HL-60 (cell line): ENCODE measurements around the gene LRPAP1.

Source experiments
- DNase-seq, 2 experiments: peaks; one replicate each; pipeline ENCODE4 v3.0.0-alpha.2; 2010 to 2020; ENCODE audit warnings: low read depth in 1 of 2, low spot score in 1 of 2
- H3K27ac ChIP-seq: fragments of 250-450 bp; sonication (Bioruptor Pico); replicated peaks from 2 replicates; pipeline ENCODE4 v1.5.1; 2020; ENCODE audit warnings: mild to moderate bottlenecking, moderate library complexity
- H3K27me3 ChIP-seq: fragments of 250-450 bp; sonication (Bioruptor Pico); 2 replicates; pipeline ENCODE4 v1.5.1; 2021; ENCODE audit warnings: mild to moderate bottlenecking, moderate library complexity; ENCODE audit not compliant: insufficient read depth, poor library complexity, severe bottlenecking
- H3K4me3 ChIP-seq: replicated peaks from 2 replicates; pipeline ENCODE4 v1.5.1; 2011; ENCODE audit warnings: mild to moderate bottlenecking, control low read depth, low read length; ENCODE audit not compliant: insufficient read depth
- CTCF ChIP-seq: IDR thresholded peaks from one replicate; pipeline ENCODE4 v1.5.1; 2011; ENCODE audit warnings: low read length, control low read depth, inconsistent platforms; ENCODE audit not compliant: insufficient read depth
- GABPA ChIP-seq: IDR thresholded peaks from 2 replicates; pipeline ENCODE4 v1.6.1; 2012; ENCODE audit warnings: low read depth
- POLR2AphosphoS5 ChIP-seq: IDR thresholded peaks from 2 replicates; pipeline ENCODE4 v1.6.1; 2012; ENCODE audit warnings: low read depth
- REST ChIP-seq: IDR thresholded peaks from 2 replicates; pipeline ENCODE4 v1.6.1; 2012; ENCODE audit warnings: low read depth; ENCODE audit not compliant: insufficient replicate concordance
- SPI1 ChIP-seq: IDR thresholded peaks from 2 replicates; pipeline ENCODE4 v1.6.1; 2012; ENCODE audit warnings: low read depth, mild to moderate bottlenecking, borderline replicate concordance

Gene LRPAP1

GRCh38 chr4:3522326-3522640 lies 9.9 kb downstream of the LRPAP1 start:
- H3K27me3 ChIP-seq, result no peaks in the 10 kb centered on the region
- TF ChIP-seq GABPA (no peak), POLR2AphosphoS5 (no peak), SPI1 (no peak), CTCF (no peak), REST (no peak)
- H3K4me3 ChIP-seq, result no peak overlapping the region
- DNase-seq, result no peak
- no peak overlapping the region for H3K27ac ChIP-seq

- no peak for DNase-seq
- no peaks in the 10 kb centered on the region for H3K27me3 ChIP-seq
- TF ChIP-seq POLR2AphosphoS5, result no peak
- TF ChIP-seq REST, result no peak
- TF ChIP-seq CTCF, result no peak
- no peak for TF ChIP-seq SPI1
- no peak for TF ChIP-seq GABPA
- H3K4me3 ChIP-seq, result no peak overlapping the region
- no peak overlapping the region for H3K27ac ChIP-seq
These were observed 10.4 kb downstream of the LRPAP1 start for GRCh38 chr4:3521621-3522325.

- Histone ChIP-seq H3K4me3 (no peak overlapping the region), H3K27me3 (no peaks in the 10 kb centered on the region), H3K27ac (no peak overlapping the region)
- TF ChIP-seq REST (no peak), CTCF (no peak), SPI1 (no peak), POLR2AphosphoS5 (no peak), GABPA (no peak)
- DNase-seq, result no peak
These were observed 11.2 kb downstream of the LRPAP1 start for GRCh38 chr4:3520796-3521600.
